HG02642 (cell line): ENCODE data around the gene TELO2.
"Not testable (repeated sequence)": the region's sequence is repeated elsewhere in the genome, so short reads cannot be mapped to it uniquely, and the experiment has no call there.

Source experiments
- ATAC-seq: cut with Tn5 transposase; IDR thresholded peaks from one replicate; pipeline ENCODE4 v1.9.1; 2021; ENCODE audit warnings: mild to moderate bottlenecking; ENCODE audit not compliant: unreplicated experiment, poor library complexity

TELO2 gene

GRCh38 chr16:1474796-1475551 lies 18.2 kb upstream of the TELO2 start, which contains the start of gene CLCN7:
CLCN7 (minus strand) TSS chr16:1475028; CDS start chr16:1474974, 54 bp downstream.
- peak; percentile 90 for ATAC-seq

- no peak for ATAC-seq
Observed at GRCh38 chr16:1475552-1476114, 17.5 kb upstream of the TELO2 start.

GRCh38 chr16:1477033-1477432 lies 16.1 kb upstream of the TELO2 start:
- ATAC-seq = no peak

GRCh38 chr16:1478937-1479336 lies 14.2 kb upstream of the TELO2 start:
- ATAC-seq = not testable (repeated sequence)

- no peak for ATAC-seq
Observed at GRCh38 chr16:1481906-1482835, 11.0 kb upstream of the TELO2 start.

GRCh38 chr16:1485847-1486496 lies 7.2 kb upstream of the TELO2 start:
- no peak for ATAC-seq

- ATAC-seq = no peak
Observed at GRCh38 chr16:1486551-1487390, 6.4 kb upstream of the TELO2 start.

- ATAC-seq = no peak
Observed at GRCh38 chr16:1487395-1488053, 5.6 kb upstream of the TELO2 start.

- no peak for ATAC-seq
Observed at GRCh38 chr16:1488054-1488601, 5.0 kb upstream of the TELO2 start.

- no peak for ATAC-seq
Observed at GRCh38 chr16:1488619-1489018, 4.5 kb upstream of the TELO2 start, which contains the start of gene PTX4. PTX4 (minus strand) TSS chr16:1488944; CDS start chr16:1488909, 35 bp downstream.

GRCh38 chr16:1489077-1489476 lies 4.1 kb upstream of the TELO2 start:
- no peak for ATAC-seq

- no peak for ATAC-seq
Observed at GRCh38 chr16:1491327-1491726, 1.8 kb upstream of the TELO2 start.

- no peak for ATAC-seq
Observed at GRCh38 chr16:1492082-1492922, 858 bp upstream of the TELO2 start.

- no peak for ATAC-seq
Observed at GRCh38 chr16:1493746-1494094, 560 bp downstream of the TELO2 start.

GRCh38 chr16:1494129-1494640 lies 1.0 kb downstream of the TELO2 start:
- no peak for ATAC-seq

- no peak for ATAC-seq
Observed at GRCh38 chr16:1494711-1495110, 1.6 kb downstream of the TELO2 start.

- ATAC-seq = no peak
Observed at GRCh38 chr16:1495211-1495888, 2.2 kb downstream of the TELO2 start.
